GM12891 (cell line): Measurements from ENCODE around the gene ADAP1.
"Not testable (repeated sequence)": the region's sequence is repeated elsewhere in the genome, so short reads cannot be mapped to it uniquely, and the experiment has no call there.

ENCODE experiments used
- DNase-seq: peaks from one replicate; pipeline ENCODE4 v3.0.0; 2011; ENCODE audit warnings: low spot score; ENCODE audit not compliant: insufficient read length
- FAIRE-seq: peaks from 2 replicates; lab custom pipeline; 2011; peaks lifted over from hg19 to GRCh38; lab: Jason Lieb, UNC
- PAX5 ChIP-seq: IDR thresholded peaks from 2 replicates; pipeline ENCODE4 v1.6.1; 2011; ENCODE audit warnings: low read length, moderate library complexity, mild to moderate bottlenecking; ENCODE audit not compliant: insufficient read depth, severe bottlenecking
- POLR2A ChIP-seq: IDR thresholded peaks from 2 replicates; pipeline ENCODE4 v1.6.1; 2011; ENCODE audit warnings: low read depth, low read length, control low read depth
- POLR2AphosphoS5 ChIP-seq: IDR thresholded peaks from 2 replicates; pipeline ENCODE4 v1.6.1; 2011; ENCODE audit warnings: low read depth, low read length, control low read depth
- POU2F2 ChIP-seq: IDR thresholded peaks from 2 replicates; pipeline ENCODE4 v1.6.1; 2011; ENCODE audit warnings: low read depth, mild to moderate bottlenecking, control low read depth, low read length, moderate library complexity
- SPI1 ChIP-seq: IDR thresholded peaks from 2 replicates; pipeline ENCODE4 v1.6.1; 2011; ENCODE audit warnings: low read depth, low read length, control low read depth
- TAF1 ChIP-seq: IDR thresholded peaks from 2 replicates; pipeline ENCODE4 v1.6.1; 2011; ENCODE audit warnings: low read depth, low read length, control low read depth

Gene ADAP1

DNA sequence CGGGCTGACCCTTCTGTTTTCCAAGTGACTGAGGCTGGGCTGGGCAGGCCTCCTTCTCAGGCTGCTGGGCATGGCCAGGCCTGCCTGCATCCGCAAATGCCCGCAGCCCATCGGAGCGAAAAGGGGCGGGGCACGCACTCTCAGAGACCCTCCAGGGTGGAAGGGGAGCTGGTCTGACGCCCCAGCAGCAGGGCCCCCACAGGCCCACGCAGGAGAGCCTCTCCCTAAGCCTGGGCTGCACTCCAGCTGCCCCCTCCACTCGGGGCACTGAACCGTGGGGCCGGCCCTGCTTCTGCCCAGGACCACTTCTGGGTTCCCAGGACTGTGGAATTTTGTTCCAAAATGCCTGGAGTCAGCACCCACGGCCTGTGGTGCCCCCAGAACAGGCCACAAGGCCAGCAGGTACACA lies 9.3 kb downstream of the ADAP1 start:
- TF ChIP-seq POU2F2, result no peak
- TF ChIP-seq TAF1, result no peak
- no peak for TF ChIP-seq POLR2AphosphoS5
- no peak for TF ChIP-seq SPI1
- no peak for TF ChIP-seq PAX5
- no peak for TF ChIP-seq POLR2A
- no peak for FAIRE-seq
- no peak for DNase-seq

GRCh38 chr7:944744-945143 lies 9.7 kb downstream of the ADAP1 start:
- FAIRE-seq (no peak), DNase-seq (no peak)
- TF ChIP-seq TAF1 (no peak), POU2F2 (no peak), POLR2AphosphoS5 (no peak), POLR2A (no peak), PAX5 (no peak), SPI1 (no peak)

DNA sequence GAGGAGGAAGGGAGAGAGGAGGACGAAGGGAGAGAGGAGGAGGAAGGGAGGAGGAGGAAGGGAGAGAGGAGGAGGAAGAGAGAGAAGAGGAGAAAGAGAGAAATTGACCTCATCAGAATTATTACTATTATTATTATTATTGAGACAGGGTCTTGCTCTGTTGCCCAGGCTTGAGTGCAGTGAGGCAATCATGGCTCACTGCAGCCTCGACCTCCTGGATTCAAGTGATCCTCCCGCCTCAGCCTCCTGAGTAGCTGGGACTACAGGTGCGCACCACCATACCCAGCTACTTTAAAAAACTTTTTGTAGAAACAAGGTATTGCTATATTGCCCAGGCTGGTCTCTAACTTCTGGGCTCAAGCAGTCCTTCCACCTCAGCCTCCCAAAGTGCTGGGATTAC lies 10.7 kb downstream of the ADAP1 start:
- FAIRE-seq, DNase-seq: not testable (repeated sequence)

DNA sequence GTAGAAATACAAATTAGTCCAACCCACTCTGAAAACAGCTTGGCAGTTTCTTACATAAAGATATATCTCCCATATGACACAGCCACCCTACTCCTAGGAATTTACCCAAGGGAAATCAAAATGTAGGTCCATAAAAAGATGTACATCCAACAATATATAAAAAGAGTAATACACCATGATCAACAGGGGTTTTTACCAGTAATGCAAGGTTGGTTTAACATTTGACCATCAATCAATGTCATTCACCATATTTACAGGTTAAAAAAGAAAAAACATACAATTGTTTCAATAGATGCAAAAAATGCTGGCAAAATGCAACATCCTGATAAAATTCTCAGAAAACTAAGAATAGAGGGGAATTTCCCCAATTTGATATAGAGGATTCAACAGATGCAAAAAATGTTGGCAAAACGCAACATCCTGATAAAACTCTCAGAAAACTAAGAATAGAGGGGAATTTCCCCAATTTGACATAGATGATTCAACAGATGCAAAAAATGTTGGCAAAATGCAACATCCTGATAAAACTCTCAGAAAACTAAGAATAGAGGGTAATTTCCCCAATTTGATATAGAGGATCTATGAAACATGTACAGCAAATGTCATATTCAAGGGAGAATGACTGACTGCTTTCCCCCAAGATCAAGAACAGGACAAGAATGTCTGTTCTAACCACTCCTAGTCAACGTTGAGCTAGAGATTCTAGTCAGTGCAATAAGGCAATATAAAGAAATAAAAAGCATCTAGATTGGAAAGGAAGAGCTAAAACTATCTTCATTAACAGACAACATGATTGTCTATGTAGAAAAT lies 13.7 kb downstream of the ADAP1 start:
- no peak for TF ChIP-seq POLR2AphosphoS5
- TF ChIP-seq TAF1, result no peak
- TF ChIP-seq POU2F2, result no peak
- no peak for TF ChIP-seq PAX5
- no peak for TF ChIP-seq SPI1
- no peak for TF ChIP-seq POLR2A
- DNase-seq (no peak), FAIRE-seq (no peak)

- DNase-seq, result no peak
- TF ChIP-seq SPI1, result no peak
- TF ChIP-seq PAX5, result no peak
- no peak for TF ChIP-seq POLR2AphosphoS5
- TF ChIP-seq TAF1, result no peak
- TF ChIP-seq POU2F2, result no peak
- no peak for TF ChIP-seq POLR2A
- no peak for FAIRE-seq
These were observed 14.6 kb downstream of the ADAP1 start for GRCh38 chr7:939843-940242.

DNA sequence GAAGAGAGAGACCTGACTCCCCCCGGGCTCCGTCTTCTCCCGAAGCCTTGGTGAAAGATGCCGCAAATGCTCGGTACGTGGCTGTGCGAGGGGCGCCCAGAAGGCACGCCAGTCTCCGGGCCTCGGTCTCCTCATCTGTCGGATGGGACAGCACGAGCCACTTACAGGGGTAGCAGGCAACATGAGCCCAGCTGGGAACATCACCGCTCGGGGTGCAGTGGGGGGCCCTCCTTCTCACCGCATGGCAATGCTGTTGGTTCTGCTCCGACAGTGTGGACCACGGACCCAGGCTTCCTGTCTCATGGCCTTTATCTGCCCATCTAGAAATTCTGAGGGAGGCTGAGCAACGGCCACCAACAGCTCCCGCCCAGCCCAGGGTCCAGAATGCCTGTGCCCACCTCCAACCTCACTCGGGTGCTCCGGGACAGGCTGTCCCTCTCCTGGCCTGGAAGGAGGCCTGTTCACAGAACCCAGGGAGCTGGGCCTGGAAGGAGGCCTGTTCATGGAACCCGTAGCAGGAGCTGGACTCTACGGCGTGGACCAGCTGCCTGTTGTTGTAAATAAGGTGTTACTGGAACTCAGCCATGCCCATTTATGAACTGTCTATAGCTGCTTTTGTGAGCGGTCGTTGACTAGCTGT lies 15.8 kb downstream of the ADAP1 start:
- FAIRE-seq (no peak), DNase-seq (no peak)
- TF ChIP-seq POU2F2 (no peak), PAX5 (no peak), SPI1 (no peak)

DNA sequence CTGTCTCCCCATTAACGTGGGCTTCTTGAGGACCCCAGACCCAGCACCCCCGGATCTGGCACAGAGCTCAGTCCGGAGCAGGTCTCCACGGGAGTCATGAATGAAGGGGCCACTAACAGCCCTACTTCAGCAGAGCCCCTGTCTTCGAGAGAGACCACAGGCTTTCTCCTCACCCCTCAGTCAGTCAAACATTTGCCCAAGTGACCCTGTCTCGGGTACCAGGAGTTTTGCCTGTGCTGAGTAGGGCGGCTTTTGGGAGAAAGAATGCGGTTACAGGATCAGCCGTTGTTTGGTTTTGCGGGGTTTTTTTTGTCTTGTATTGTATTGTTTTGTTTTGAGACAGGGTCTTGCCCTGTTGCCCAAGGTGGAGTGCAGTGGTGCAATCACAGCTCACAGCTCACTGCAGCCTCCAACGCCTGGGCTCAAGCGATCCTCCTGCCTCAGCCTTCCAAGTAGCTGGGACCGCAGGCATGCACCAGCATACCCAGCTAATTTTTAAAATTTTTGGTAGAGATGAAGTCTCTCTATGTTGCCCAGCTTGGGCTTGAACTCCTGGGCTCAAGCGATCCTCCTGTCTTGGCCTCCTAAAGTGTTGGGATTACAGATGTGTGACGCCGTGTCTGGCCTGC lies 16.5 kb downstream of the ADAP1 start:
- DNase-seq (no peak), FAIRE-seq (no peak)
- no peak for TF ChIP-seq POU2F2
- TF ChIP-seq POLR2A, result no peak
- TF ChIP-seq SPI1, result no peak
- TF ChIP-seq PAX5, result no peak
- no peak for TF ChIP-seq TAF1
- TF ChIP-seq POLR2AphosphoS5, result no peak

- DNase-seq, result peak; percentile 88
- peak; percentile 86 for FAIRE-seq
- no peak for TF ChIP-seq PAX5
- TF ChIP-seq POLR2A, result no peak
- TF ChIP-seq SPI1, result no peak
- TF ChIP-seq TAF1, result no peak
- TF ChIP-seq POU2F2, result no peak
- TF ChIP-seq POLR2AphosphoS5, result no peak
These were observed 18.0 kb downstream of the ADAP1 start for GRCh38 chr7:936386-937054.

DNA sequence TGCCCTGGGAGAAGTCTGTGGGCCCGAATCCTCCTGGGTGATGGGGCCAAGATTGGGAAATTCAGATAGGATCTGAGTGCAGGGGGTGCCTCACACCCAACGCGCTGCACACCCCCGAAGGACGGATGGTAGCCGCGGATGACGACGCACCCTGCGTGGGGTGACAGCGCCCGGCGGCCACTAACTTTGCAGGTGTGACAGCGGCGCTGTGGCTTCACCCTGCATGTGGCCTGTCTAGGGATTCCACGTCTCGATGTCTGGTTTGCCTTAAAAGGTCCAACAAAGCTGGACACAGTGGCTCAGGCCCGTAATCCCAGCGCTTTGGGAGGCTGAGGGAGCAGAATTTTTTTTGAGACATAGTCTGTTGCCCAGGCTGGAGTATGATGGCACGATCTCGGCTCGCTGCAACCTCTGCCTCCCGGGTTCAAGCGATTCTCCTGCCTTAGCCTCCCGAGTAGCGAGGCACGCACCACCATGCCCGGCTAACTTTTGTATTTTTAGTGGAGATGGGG lies 18.6 kb downstream of the ADAP1 start:
- DNase-seq, result no peak
- FAIRE-seq, result peak; percentile 47
- no peak for TF ChIP-seq POLR2AphosphoS5
- no peak for TF ChIP-seq TAF1
- TF ChIP-seq PAX5, result no peak
- TF ChIP-seq POLR2A, result no peak
- TF ChIP-seq POU2F2, result no peak
- TF ChIP-seq SPI1, result no peak
